Posterior vena cava (tissue), 2 donors: Measurements from ENCODE around the gene IL22RA2. TPM values are rescaled to one million over a fixed set of nuclear protein-coding genes. Genes with fewer than 3 reads are reported as not detected.

ENCODE experiments used
- DNase-seq: peaks from one replicate; pipeline ENCODE4 v3.0.0-alpha.2; 2020; ENCODE audit warnings: low spot score
- intact Hi-C, 2 donors: fragments of 100-400 bp; cut with DNase I; formaldehyde crosslinking; loops; one replicate each; pipeline versions ENCODE4 v1.14.1 to v1.14.2; 2022 to 2023
- total RNA-seq, 2 donors: library from RNA; stranded (reverse); fragmentation: NEBNext Ultra II Directional; extraction: Animal tissue kit (Norgen Biotek cat#: 25700); gene quantifications; one replicate each; pipeline ENCODE4 v1.2.1, GENCODE V29; 2021
- donor health status: DM: yes; HTN: yes; CAD: no.
- donor health status: DM: yes; HTN: yes; CAD: no.

The IL22RA2 gene
- total RNA-seq, 2 donors from 2014 or later: not detected

DNA sequence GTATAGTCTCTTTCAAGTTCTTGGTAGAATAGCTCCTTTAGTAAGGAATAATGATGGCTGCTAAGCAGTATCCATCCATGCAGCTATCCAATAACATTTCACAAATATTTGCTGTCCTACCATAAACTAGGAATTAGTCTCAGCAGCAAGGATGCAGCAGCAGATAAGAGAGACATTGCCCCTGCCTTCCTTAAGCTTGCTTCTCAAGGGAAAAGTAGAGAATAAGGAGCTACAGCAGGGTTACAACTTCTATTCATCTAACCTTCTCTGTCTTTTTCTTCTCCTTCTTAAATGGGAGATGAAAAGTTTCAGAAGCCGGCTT, 2.4 kb downstream of the IL22RA2 start:
- DNase-seq: no peak
- intact Hi-C loops: no loop called here

DNA sequence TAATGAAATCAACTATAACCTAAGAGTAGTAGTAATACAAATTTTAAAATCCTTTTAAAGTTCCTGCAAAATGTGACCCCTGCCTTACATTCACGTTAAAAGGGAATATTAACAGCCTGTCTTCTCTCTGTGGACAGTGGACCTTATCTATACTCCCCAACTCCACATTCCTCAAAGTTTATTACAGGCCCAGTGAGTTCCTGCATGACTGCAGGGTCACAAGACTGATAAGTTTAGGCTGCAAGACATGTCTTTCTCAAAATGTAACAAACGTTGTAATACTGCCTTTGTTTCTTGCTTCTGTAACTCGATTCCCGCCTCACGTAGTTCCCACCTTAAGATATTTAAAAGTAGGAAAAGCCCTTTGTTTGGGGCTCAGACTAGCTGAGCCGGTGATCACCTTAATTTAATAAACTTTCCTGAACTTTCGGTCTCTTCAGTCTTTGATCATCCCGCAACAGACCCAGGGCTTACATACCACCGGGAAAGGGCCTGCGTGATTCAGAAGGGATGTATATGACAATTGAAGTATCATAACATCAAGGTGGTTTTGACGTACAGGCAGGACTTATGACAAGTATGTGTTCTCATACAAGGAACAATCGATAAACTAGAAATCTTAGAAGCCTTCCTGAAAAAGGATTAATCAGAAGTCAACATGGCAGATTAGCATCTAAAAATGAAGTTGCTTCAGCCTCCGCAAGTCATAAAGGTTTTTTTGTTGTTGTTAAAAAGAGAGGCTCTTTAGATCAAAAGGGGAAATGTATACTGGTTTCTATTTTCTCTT, 3.0 kb downstream of the IL22RA2 start:
- intact Hi-C loops: no loop called here

GRCh38 chr6:137167702-137168377, 5.6 kb downstream of the IL22RA2 start:
- intact Hi-C loops: no loop called here
- no peak for DNase-seq

More for the DNA sequence above, 3.0 kb downstream of the IL22RA2 start:
- no peak for DNase-seq

GRCh38 chr6:137166247-137167098, 7.0 kb downstream of the IL22RA2 start:
- DNase-seq: no peak
- intact Hi-C loops: no loop called here

- DNase-seq: no peak
- intact Hi-C loops: no loop called here
Measured at GRCh38 chr6:137165375-137166246, 7.8 kb downstream of the IL22RA2 start.

- intact Hi-C loops: no loop called here
- DNase-seq: no peak
Measured at GRCh38 chr6:137163732-137164318, 9.6 kb downstream of the IL22RA2 start.

- no peak for DNase-seq
- intact Hi-C loops: no loop called here
Measured at GRCh38 chr6:137162692-137163306, 10.6 kb downstream of the IL22RA2 start.

DNA sequence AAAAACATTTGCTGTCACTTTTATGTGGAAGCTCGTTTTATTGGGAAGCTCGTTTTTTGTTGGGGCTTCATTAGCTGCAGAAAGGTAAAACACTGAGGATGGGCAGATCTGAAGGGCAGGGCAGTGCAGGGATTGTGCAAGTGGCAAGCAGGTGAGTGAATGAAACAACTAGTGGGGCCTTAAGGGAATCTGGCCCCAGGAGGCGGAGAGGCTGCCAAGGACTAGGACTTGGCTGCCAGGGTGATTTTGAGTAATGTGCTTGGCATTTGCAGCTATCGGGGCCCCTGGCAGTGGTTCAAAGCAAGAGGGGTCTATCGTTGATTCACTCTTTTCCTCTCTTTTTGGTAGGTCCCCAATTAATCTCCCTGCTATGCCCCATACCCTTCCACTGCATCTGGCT, 11.5 kb downstream of the IL22RA2 start:
- intact Hi-C loops: no loop called here
- DNase-seq: no peak

DNA sequence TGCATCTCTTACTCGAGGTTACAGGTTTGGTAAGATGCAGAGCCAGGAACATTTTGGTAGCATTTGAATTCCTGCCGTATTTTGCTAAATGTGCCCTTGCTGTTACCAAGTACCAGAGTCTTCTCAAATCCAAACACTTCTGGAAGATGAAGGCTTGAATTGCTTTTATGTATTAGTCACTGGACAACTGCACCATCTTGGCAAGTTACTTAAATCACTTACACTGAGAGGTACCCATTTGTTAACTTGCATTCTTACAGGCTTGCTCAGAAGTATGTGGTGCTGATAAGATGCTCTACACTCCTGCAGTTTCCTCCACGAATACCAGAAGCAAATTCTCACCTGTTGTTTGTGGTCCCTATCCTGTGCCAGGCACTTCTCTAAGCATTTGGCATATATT, 12.7 kb downstream of the IL22RA2 start:
- intact Hi-C loops: no loop called here
- no peak for DNase-seq

DNA sequence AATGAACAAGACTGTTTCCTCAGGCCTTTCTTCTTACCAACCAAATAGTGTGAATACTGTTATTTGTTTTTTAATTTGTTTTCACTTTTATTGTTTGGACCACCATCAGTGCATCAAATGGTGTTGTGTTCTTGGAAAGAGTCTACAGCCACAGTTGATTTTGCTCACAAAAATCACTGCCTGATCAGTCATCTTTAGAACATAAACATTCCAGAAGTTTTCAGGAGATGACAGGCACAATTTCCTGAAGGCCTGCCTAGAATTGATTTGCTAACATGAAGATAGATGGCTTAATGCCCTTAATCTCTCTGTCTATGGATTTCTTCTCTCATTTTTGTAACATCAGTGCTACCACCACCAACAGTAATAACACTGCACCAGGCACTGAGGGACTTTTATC, 13.5 kb downstream of the IL22RA2 start:
- intact Hi-C loops: no loop called here
- no peak for DNase-seq

- no peak for DNase-seq
- intact Hi-C loops: no loop called here
Measured at GRCh38 chr6:137157601-137158000, 15.8 kb downstream of the IL22RA2 start.

GRCh38 chr6:137156650-137157049, 16.8 kb downstream of the IL22RA2 start:
- intact Hi-C loops: no loop called here
- no peak for DNase-seq

GRCh38 chr6:137155830-137156229, 17.6 kb downstream of the IL22RA2 start:
- intact Hi-C loops: loop anchor here in 1 of 2 donors (2.0 kb wide), 1 partner anchor 77 kb away; no protein-coding TSS in a partner anchor
- no peak for DNase-seq

GRCh38 chr6:137150072-137150471, 23.4 kb downstream of the IL22RA2 start:
- intact Hi-C loops: no loop called here
- DNase-seq: no peak

DNA sequence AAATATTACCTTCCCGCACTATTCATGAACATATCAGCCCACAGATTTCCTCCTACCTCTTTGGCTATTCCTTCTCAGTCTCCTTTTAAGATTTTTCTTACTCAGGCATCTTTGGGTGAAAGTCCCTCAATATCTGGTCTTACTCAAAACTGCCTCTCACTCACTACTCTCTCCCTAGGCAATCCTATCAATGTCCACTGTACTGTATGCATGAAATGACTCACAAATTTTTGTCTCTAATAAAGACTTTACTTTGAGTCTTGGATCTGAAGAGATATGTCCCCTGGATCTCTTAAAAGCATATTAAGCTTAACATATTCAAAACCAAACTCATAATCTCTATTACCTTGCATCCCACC, 24.4 kb downstream of the IL22RA2 start:
- intact Hi-C loops: no loop called here
- no peak for DNase-seq

DNA sequence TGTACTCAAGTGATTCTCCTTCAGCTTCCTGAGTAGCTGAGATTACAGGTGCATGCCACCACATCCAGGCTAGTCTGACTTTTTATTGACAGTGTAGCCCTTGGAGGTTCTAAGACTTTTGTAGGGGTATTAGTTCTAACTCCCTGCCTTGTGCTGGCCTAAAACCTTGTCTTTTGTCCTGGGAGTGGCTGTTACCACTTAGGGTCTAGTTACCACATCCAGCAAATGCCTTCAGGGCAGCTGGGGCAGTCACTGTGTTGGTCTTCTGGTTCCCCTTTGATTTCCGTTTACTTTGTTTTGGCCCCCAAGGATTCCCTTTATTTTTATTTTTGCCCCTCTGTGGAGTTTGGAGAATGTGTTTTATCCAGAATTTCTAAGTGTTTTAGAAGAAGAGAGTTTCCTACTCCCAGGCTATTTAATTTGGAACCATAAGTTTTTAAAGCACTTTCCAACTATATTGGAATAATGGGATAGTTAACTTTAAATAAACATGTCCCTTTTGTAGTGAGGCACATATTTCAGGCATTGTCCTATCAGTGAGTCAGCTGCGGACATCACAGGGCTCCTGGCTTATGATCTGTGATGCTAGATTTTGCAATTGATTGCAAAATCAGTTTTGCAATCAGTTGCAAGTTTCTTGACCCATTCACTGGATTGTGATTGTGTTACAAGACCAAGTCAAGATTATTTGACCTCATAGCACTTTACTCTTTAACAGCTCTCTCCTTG, 25.0 kb downstream of the IL22RA2 start:
- intact Hi-C loops: no loop called here

GRCh38 chr6:137147195-137147594, 26.2 kb downstream of the IL22RA2 start:
- no peak for DNase-seq
- intact Hi-C loops: no loop called here

More for the DNA sequence above, 25.0 kb downstream of the IL22RA2 start:
- DNase-seq: no peak

- no peak for DNase-seq
- intact Hi-C loops: no loop called here
Measured at GRCh38 chr6:137146206-137146605, 27.2 kb downstream of the IL22RA2 start.
